ENCODE measurements around the gene NT5M.
A peak's percentile ranks its signal among the peaks of the same experiment; 100 is the strongest.

The NT5M gene

DNA sequence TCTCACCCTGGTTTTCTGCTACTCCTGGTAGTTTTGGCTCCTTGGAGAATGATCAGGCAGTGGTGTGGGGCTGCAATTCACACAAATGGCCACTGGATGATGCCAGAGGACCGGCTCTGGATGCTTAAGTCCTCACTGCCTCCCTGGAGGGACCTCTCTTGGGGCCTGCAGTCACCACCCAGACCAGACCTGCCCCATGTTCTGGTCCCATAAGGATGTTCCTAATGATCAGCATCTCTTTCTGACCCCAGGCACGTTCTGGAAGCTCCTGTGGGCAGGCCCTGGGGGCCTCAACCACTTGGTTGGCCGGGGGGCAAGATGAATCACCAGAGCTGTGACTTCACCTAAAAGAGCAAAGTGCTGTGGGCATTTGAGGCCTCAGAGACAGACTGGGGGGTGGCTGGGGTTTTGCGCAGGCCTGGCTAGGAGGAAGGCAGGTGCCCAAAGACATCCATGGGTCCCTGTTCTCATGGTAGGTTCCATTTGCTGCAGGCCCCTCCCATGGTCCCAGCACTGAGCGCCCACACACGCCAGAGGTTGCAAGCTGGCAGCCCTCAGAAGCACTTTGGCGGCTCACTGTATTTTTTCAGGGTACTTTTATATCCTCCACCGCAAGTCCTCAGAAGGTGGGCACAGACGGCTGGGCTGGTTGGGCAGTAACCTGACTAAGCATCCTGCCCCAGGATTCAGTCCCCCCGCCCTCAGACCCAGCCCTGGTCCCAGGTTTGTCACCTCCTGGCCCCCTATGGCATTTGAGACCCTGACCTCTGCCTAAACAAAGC is 53.2 kb downstream of the NT5M start:
- DNase-seq: peak; percentile 35

DNA sequence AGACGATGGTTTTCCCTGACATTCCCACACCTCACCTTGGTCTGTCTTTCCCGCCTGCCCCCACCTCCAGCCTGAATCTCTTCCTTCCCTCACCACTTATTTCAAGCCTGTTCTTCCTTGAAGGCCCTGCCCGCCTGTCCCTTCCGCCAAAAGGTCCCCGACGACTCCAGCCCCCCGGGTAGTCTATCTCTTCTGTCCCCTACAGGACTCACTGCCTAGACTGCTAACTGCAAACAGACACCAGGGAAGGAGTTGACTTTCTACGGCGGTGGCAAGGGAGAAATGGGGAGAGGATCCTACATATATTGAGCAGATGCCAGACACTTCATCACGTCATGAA is 53.7 kb downstream of the NT5M start:
- DNase-seq: no peak

DNA sequence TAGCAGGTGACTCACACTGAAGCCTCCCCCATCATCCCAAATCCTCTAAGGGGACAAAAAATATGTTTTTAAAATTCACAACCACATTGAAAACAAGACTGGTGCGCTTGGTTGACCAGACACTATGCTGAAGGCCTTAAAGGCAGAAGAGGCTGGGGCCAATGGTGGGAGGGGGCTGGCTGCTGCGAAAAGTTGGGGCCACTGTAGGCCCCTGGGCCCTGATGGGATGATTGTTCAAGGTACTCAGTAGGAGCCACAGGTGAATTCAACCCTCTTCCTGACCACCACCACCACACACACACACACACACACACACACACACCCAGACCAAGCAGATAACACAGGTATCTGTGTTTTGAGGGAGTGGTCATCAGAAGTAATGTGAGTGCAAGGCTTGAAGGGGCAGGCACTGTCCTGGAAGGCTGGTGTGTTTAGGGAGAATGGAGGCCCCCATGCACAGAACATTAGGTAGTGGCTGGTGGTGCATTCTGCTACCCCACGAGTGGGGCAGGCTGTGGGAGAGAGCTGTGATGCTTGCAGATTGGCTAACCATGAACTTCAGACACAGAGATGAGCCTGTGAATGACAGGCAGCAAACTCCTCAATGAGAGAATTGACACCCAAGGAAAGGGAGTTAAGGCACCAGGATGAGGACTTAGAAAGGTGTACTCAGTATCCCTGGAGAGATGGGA is 55.0 kb downstream of the NT5M start:
- DNase-seq: no peak

DNA sequence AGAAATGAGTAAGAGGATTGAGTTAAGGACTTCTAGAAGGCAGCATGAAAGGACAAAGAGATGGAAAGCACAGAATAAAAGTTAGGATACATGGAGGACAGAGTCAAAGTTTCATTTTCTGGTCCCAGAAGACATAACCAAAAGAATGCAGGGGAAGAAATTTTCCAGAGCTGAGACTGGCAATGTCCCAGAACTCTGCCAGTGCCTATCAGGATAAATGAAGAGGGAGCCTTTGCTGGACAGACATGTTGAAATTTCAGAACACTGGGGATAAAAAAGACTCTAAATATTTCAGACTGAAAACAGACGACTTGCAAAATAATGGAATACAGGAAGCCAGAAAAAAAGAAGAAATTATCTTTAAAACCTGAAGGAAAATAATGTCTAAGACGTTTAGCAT is 55.7 kb downstream of the NT5M start:
- DNase-seq: no peak

DNA sequence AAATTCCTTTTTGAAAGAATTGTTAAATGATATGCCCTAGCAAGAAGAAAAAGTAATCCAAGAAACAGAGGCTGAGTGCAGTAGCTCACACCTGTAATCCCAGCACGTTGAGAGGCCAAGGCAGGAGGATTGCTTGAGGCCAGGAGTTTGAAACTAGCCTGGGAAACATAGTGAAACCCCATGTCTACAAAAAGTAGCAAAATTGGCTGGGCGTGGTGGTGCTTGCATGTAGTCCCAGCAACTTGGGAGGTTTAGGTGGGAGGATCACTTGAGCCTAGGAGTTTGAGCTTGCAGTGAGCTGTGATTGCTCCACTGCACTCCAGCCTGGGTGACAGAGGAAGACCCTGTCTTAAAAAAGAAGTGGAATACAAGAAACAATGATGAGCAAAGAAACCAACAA is 56.1 kb downstream of the NT5M start:
- no peak for DNase-seq

DNA sequence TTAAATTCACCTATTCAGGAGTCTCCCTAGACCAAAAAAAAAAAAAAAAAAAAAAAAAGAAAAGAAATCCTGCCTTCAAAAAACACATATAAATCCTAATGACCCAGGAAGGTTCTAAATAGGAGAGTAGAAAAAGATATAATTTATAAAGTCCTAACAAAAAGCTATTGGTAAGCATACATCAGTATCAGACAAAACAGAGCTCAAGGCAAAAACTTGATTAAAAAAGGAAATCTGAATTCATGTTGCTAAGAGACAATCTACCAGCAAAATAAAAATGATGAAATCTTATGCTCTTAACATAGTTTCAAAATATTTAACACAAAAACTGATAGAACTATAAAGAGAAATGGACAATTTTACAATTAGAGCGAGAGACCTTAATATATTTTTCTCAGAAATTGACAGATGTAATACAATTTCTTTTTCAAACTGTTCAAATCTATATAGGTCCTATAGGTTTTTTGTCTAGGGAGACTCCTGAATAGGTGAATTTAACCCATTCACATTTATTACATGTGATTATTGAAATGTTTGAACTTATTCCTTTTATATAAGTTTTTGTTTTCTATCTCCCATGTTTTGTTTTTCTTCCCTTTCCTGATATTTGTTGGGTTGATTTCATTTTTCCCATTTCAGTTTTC is 57.0 kb downstream of the NT5M start:
- DNase-seq: no peak

DNA sequence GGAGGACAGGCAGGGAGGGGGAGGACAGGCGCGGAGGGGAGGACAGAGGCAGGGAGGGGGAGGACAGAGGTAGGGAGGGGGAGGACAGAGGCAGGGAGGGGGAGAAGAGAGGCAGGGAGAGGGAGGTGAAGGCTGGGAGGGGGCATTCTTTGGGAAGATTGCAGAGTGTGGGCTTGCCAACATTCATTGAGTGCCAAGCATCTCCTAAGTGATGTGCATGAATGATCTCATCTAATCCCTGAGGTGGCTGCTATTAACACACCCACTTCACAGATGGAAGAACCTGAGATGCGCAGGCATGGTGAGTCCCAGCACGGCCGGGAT is 58.3 kb downstream of the NT5M start:
- no peak for DNase-seq

DNA sequence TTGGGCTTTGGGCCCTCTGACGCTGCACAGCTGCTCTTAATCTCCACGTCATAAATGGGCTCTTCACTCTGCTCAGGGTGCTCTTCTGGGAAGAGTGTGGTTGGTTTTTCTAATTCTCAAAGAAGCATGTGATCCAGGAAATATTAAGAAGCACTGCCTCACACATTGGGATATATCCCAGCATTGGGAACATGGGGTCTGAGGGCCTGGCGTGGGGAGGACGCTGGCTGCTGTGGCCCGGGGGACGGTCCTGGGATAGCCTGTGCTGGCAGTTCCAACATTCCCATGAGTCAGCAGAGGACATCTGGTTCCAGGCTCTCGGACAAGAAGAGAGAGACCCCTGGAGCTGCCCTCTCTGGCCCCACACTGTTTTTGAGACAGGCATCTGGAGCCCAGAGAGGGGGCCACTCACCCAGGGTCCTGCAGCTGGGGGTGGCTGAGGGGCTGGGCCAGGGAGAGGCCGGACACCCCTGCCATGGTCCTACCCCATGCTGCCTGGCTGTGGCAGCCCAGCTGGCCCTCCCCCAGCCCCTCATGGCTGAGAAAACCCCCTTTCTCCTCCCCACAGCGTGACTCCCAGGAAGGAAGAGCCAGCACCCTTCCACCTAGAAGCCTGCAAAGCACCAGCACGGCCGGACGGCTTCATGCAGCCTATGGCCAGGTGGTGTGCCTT is 58.8 kb downstream of the NT5M start:
- DNase-seq: no peak

DNA sequence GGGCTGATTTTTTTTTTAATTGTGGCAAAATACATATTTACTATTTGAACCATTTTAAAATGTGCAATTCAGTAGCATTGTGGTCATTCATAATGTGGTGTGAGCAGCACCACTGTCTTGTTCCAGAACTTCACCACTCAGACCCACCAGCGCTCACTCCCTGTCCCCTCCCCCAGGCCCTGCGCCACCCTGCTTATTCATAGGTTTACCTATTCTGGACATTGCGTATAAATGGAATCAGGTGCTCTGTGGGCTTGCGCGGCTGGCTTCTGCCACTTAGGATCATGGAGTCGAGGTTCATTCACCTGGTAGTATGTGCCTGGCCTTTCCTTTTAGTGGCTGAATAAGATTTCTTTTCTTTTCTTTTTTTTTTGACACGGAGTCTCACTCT is 59.4 kb downstream of the NT5M start:
- DNase-seq: no peak

DNA sequence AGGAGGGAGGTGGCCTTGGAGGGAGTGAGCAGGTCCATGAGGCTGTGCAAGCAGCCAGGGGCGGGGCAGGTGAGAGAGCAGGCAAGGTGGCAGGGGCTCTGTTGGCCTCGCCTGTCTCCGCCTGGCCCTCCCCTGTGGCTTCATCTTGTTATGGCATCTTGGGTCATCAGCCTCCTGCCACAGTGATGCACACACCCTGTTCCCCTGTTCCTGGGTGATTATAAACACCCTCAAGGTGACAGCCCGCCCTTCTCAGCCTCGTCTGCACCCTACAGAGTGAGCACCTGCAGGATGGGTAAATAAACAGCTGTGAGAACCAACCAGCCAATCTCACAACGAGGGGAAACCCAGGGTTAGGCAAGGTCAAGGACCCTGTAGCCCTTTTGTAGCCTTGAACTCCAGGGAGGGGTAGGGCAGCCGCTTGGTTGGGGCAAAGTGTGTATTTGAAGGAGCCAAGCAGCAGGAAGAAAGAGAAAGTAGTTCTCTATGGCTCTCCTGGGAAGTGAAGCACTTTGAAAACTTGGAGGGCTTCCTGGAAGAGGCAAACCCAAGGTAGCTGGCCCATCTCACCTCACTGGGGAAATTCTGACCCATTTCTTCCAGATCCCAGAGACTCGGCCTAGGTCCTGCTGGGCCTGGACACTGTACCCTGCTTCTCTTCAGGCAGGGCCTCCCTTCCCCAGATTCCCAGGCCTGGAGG is 60.6 kb downstream of the NT5M start:
- DNase-seq: no peak

DNA sequence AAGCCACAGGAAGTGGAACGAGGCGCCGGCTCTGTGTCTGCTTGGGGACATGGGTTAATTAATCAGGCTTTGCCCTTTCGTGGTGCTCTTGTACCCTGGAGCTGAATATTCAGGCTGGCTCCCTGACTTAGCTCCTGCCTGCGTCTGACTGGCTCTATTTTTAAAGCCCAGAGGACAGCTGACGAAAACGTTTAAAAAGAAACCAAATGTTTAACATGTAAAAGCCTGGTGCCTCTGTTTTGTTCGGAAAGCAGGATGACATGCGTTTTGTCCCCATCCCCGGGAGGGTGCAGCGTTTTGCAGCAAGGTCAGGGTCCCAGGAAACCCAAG is 61.1 kb downstream of the NT5M start:
- DNase-seq: no peak

DNA sequence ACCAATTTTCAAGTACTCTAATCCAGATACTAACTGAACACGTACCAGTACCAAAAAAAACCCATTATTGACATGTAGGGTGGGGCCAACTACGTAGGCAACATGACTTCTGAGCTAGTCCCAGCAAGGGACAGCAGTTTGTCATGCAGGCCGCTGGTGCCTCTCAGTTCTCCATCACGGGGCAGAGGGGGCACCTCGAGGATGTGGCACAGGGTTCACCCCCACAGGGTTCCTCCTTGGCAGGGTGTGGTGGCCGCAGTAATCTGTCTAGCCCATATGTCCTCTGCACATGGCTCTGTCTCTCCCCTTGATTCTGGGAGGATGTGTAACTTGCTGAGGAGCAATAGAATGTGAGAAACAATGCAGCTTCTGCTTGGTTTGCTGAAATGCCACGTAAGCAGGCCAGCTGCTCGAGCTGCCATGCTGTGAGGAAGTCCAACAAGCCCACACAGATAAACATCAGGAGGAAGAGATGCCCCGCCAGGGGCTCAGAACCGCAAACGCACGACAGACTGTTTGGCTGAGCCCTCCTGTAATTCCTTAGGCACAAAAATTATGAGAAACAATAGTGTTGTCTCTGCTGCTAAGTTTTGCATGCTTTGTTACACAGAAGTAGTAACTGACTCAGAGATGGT is 62.4 kb downstream of the NT5M start:
- DNase-seq: no peak

DNA sequence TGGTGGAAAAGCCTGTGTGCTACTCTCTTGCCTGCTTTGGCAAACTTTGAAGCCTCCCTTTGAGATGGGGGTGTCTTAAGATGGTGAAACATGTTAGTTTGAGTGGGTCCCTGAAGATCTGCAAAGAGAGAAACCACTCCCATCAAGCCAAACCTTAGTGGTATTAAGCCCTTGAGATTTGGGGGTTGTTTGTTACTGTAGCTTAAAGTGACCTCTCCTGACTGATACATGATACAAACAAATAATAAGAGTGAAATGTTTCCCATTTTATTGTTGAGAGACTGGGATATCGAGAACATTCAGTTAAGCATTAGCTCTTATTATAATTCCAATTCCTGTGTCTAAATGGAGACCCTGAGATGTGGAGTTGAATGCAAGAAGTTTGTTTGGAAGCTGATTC is 63.1 kb downstream of the NT5M start:
- DNase-seq: no peak

DNA sequence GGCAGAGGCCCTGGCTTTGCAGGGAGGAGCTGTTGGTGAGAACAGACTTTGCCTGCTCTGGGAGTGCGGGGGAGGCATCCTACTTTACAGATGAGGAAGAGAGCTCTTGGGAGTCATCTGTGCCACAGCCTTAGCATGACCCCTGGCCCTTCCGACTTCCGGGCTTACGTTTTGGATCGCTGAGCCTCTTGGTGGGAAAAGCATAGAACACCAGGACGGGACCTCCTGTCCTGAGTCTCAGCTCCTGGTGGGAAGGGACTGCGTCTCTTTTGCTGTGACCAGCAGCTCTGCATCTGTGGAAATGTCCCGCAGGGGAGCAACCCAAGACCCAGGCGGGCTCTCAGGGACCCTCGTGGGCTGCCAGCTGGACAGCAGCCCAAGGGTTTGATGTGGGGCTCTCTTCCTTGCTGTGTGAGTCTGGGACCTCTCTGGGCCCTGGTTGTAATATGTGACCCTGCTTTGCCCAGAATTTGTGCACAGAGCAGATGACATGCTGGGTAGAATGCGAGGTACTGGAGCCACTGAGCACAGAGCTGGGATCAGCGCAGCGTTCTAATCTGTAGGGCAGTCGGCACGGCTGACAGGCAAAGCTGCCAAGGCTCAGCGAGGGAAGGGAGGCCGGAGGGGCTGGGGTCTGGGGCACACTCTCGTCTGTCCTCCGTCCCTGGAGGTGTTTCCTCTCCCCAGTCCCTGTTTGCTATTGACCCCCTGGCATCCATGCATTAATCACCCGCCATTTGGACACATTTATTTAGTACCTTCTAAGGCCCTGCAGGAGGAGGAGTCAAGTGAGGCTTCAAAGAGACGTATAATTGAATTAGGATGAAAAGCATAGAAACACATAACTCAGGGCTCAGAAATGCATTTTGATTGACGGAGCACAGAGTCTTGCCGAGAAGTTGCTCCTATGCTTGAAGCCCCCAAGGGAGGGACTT is 64.0 kb downstream of the NT5M start:
- no peak for DNase-seq

DNA sequence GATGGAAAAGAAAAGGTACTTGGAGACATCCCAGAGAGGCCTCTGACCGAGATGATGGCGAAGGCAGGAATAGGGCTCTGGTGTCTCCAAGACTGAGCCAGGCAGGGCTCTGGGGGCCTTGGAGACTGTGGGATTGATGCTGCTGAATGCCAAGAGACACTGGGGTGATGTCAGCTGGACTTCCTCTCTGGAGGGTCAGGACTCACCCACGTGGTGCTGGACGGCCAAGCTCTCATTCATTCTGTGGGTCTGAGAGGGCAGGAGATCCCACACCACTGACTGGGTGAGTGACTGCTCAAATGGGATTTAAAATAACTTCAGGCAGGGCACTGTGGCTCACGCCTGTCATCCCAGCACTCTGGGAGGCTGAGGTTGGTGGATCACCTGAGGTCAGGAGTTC is 64.8 kb downstream of the NT5M start:
- no peak for DNase-seq

DNA sequence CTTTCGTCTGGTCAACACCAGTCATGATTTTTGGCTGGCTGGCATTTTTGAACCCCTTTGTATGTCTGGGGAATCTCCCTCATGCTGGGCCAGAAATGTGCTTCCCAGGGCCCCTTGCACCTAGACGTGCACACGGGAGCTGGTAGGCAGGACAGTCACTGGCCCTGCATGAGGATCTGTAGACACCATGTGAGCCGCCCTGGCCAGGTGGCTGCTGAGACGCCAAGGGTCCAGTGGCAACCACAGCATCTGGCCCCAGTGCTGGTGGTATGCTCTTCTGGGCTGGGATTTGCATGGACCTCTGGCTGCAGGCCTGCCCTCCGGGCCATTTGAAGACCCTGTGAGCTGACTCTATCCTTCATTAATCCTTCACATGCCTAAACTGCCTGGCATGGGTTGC is 67.5 kb downstream of the NT5M start:
- no peak for DNase-seq

DNA sequence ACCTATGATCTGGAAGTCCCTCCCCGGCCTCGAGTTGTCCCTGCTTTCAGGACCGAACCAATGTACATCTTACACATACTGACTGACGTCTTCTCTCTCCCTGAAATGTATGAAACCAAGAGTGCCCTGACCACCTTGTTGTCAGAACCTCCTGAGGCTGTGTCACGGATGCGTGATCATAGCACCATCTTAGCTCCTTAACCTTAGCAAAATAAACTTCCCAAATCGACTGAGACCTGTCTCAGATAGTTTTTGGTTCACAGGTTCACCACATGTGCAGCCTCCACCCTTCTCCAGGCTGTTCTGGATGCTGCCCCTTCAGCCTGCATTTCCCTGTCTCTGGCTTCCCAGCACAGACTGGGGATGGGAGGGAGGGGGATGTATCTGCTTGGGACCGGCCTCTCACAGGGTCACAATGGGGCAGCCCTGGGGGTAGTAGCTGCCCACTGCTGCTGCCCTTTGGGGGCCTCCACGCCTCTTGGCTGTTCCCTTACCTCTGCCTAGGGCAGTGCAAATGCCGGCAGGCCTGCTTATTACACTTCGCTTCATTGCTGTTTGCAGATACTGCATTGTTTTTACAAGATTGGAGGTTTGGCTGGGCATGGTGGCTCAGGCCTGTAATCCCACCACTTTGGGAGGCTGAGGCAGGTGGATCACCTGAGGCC is 69.8 kb downstream of the NT5M start:
- DNase-seq: no peak

DNA sequence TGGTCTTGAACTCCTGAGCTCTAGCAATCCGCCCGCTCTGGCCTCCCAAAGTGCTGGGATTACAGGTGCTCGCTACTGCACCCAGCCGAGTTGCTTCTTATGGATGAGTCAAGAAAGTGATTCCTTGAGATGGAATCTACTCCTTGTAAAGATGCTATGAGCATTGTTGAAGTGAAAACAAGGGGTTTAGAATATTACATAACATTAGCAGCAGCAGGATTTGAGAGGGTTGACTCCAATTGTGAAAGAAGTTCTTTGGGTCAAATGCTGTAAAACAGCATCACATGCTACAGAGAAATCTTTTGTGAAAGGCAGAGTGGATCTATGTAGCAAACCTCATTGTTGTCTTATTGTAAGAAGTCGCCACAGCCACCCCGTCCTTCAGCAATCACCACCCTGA is 72.7 kb downstream of the NT5M start:
- DNase-seq: no peak

DNA sequence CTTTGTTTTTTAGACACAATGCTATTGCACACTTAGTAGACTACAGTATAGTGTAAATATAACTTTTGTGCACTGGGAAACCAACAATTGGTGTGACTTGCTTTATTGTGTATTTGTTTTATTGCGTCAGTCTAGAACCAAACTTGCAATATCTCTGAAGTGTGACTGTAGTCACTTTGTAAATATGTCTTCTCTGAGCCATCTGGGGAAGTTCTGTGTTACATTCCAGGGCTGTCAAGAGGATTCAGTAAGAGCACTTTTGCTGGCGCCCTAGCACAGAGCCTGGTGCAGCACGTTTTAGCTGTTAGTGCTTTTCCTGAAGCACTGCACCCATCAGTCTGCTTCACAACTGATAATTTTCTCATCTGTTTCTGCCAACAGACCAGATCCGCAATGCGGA is 73.2 kb downstream of the NT5M start:
- DNase-seq: no peak

DNA sequence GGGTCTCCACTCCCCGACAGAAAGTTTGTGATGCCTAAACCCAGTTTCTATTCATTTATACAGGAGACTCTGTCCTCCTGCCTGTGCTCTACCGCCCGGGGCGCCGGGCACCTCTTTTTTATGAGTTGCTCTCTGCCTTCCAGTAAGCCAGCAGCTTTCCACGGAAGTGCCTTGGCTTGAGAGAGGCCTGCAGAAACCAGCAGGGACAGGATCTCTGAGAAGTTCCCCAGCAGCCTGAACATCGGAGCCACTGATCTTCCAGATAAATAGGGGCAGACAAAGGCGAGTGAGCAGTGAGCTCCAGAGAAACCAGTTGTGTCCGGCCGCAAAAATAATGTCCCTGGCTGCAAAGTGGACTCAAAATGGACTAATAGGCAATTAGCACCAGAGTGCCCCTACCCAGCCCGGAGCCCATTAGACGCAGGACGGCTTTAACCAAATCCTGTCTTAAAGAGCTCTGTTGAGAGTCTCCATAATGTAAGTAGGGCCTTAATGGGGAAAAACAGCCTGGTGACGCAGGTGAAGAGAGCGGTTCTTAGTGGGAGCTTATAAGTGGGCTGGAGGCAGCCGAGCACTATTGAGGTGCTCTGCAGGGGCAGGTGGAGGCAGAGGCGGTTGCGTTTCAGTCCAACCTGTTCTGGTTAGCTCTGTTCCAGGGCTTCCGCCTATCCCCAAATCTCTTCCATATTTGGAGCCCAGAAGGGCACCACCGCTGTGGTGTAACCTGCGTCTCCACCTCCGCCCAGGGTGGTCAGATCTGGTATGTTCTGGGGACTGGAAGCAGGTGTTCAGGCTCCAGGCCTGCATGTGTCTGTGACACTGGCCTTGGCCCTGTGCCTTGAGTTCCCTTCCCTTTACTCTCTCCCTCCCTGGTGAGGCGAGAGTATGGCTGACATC is 74.1 kb downstream of the NT5M start:
- DNase-seq: no peak
